IMR-90 (cell line): ENCODE results near the gene SMIM36. TPM values are rescaled to one million over a fixed set of nuclear protein-coding genes. Genes with fewer than 3 reads are reported as not detected.

Source experiments
- ATAC-seq: fragments of 200-7000 bp; cut with Tn5 transposase; 2 replicates; pipeline ENCODE4 v1.9.1; 2020; ENCODE audit warnings: low read depth, mild to moderate bottlenecking, moderate library complexity
- BruUV-seq: library from RNA; stranded (reverse); fragments of 400-500 nt; replicated peaks from 2 replicates; lab custom pipeline; 2021; lab: Mats Ljungman, UMichigan
- CTCF ChIA-PET: fragments of 300-600 bp; formaldehyde crosslinking; extraction: SDS; loops from one replicate; lab custom pipeline; 2021; ENCODE audit warnings: antibody characterized with exemption; lab: Yijun Ruan, JAX
- POLR2A ChIA-PET: fragments of 300-600 bp; sonication (Branson Sonifier 250); formaldehyde crosslinking; loops from one replicate; lab custom pipeline; 2022; ENCODE audit warnings: antibody characterized with exemption; ENCODE audit not compliant: unreplicated experiment; lab: Charles Lee
- DNase-seq: peaks from one replicate; pipeline ENCODE4 v3.0.0; 2013
- H2AFZ ChIP-seq: replicated peaks from 2 replicates; pipeline ENCODE3; 2013; ENCODE audit warnings: low read length, mild to moderate bottlenecking; ENCODE audit not compliant: poor library complexity
- H2AK5ac ChIP-seq: 2 replicates; pipeline ENCODE4 v1.6.1; 2013; ENCODE audit warnings: low read depth, low read length, inconsistent platforms
- H2AK9ac ChIP-seq: replicated peaks from 2 replicates; pipeline ENCODE3; 2013; ENCODE audit warnings: mild to moderate bottlenecking, low read depth, low read length, moderate library complexity; ENCODE audit not compliant: poor library complexity
- H2BK120ac ChIP-seq: 2 replicates; pipeline ENCODE4 v1.6.1; 2013; ENCODE audit warnings: low read depth, low read length, inconsistent platforms
- H2BK15ac ChIP-seq: 3 replicates; pipeline ENCODE4 v1.6.1; 2013; ENCODE audit warnings: low read depth, low read length, inconsistent platforms
- H2BK20ac ChIP-seq: 2 replicates; pipeline ENCODE4 v1.6.1; 2013; ENCODE audit warnings: low read depth, mild to moderate bottlenecking, inconsistent platforms, low read length, moderate library complexity
- H2BK5ac ChIP-seq: 2 replicates; pipeline ENCODE4 v1.6.1; 2013; ENCODE audit warnings: mild to moderate bottlenecking, low read depth, low read length, inconsistent platforms; ENCODE audit not compliant: poor library complexity, severe bottlenecking
- H3K14ac ChIP-seq: replicated peaks from 2 replicates; pipeline ENCODE4 v1.6.1; 2013; ENCODE audit warnings: low read depth, low read length, inconsistent platforms
- H3K18ac ChIP-seq: 2 replicates; pipeline ENCODE4 v1.6.1; 2013; ENCODE audit warnings: low read depth, low read length, control low read depth
- H3K23ac ChIP-seq: 2 replicates; pipeline ENCODE4 v1.6.1; 2013; ENCODE audit warnings: low read depth, low read length, inconsistent platforms
- H3K27ac ChIP-seq: 2 replicates; pipeline ENCODE4 v1.5.1; 2013; ENCODE audit warnings: mild to moderate bottlenecking, control low read depth, low read length; ENCODE audit not compliant: insufficient read depth
- H3K27me3 ChIP-seq: 2 replicates; pipeline ENCODE4 v1.6.1; 2013; ENCODE audit warnings: low read length; ENCODE audit not compliant: control insufficient read depth, insufficient read depth
- H3K36me3 ChIP-seq: 2 replicates; pipeline ENCODE4 v1.6.1; 2013; ENCODE audit warnings: low read length, mixed read lengths; ENCODE audit not compliant: control insufficient read depth, insufficient read depth
- H3K4ac ChIP-seq: 2 replicates; pipeline ENCODE4 v1.6.1; 2013; ENCODE audit warnings: low read depth, low read length, inconsistent platforms
- H3K4me1 ChIP-seq: 2 replicates; pipeline ENCODE4 v1.6.1; 2013; ENCODE audit warnings: low read length, mixed read lengths; ENCODE audit not compliant: control insufficient read depth, insufficient read depth
- H3K4me2 ChIP-seq: 2 replicates; pipeline ENCODE4 v1.6.1; 2013; ENCODE audit warnings: low read depth, mild to moderate bottlenecking, control low read depth, low read length, moderate library complexity
- H3K4me3 ChIP-seq: 2 replicates; pipeline ENCODE4 v1.5.1; 2013; ENCODE audit warnings: low read depth, mild to moderate bottlenecking, control low read depth, low read length, moderate library complexity; ENCODE audit not compliant: insufficient read depth
- H3K56ac ChIP-seq: 2 replicates; pipeline ENCODE4 v1.6.1; 2013; ENCODE audit warnings: low read length, inconsistent platforms; ENCODE audit not compliant: insufficient read depth; ENCODE audit errors: extremely low read depth
- H3K79me1 ChIP-seq, 2 experiments: 2 replicates each; pipeline ENCODE4 v1.6.1; 2013; ENCODE audit warnings: low read length in 2 of 2, inconsistent platforms in 1 of 2, low read depth in 1 of 2
- H3K9ac ChIP-seq: 2 replicates; pipeline ENCODE4 v1.6.1; 2013; ENCODE audit warnings: low read depth, low read length, control low read depth
- H3K9me1 ChIP-seq: 2 replicates; pipeline ENCODE4 v1.6.1; 2013; ENCODE audit warnings: low read length, inconsistent platforms; ENCODE audit not compliant: insufficient read depth
- H3K9me3 ChIP-seq: 2 replicates; pipeline ENCODE4 v1.6.1; 2013; ENCODE audit warnings: low read length; ENCODE audit not compliant: control insufficient read depth, insufficient read depth
- H4K20me1 ChIP-seq: 2 replicates; pipeline ENCODE4 v1.6.1; 2013; ENCODE audit warnings: low read length, inconsistent platforms; ENCODE audit not compliant: insufficient read depth
- H4K5ac ChIP-seq: 2 replicates; pipeline ENCODE4 v1.6.1; 2013; ENCODE audit warnings: mild to moderate bottlenecking, low read depth, low read length, control low read depth
- H4K8ac ChIP-seq, 2 experiments: 2 replicates each; pipeline ENCODE4 v1.6.1; 2013; ENCODE audit warnings: low read depth in 2 of 2, low read length in 2 of 2, control low read depth in 1 of 2, inconsistent platforms in 1 of 2
- H4K91ac ChIP-seq: 2 replicates; pipeline ENCODE4 v1.6.1; 2013; ENCODE audit warnings: low read depth, low read length, inconsistent platforms; ENCODE audit not compliant: insufficient read depth
- BHLHE40 ChIP-seq: fragments of 150-350 bp; IDR thresholded peaks from 2 replicates; pipeline ENCODE4 v1.6.1; 2016; ENCODE audit warnings: mild to moderate bottlenecking, low read depth, low read length
- CEBPB ChIP-seq: IDR thresholded peaks from 2 replicates; pipeline ENCODE4 v1.6.1; 2012; ENCODE audit warnings: low read depth, low read length, improper control_type of control experiment
- FOS ChIP-seq: fragments of 150-350 bp; IDR thresholded peaks from 2 replicates; pipeline ENCODE4 v1.6.1; 2016; ENCODE audit warnings: low read depth, low read length
- MAFK ChIP-seq: IDR thresholded peaks from 2 replicates; pipeline ENCODE4 v1.6.1; 2012; ENCODE audit warnings: low read depth, low read length, improper control_type of control experiment
- RCOR1 ChIP-seq: IDR thresholded peaks from 2 replicates; pipeline ENCODE4 v1.6.1; 2012; ENCODE audit warnings: mild to moderate bottlenecking, low read length, improper control_type of control experiment; ENCODE audit not compliant: insufficient replicate concordance
- WGBS, 2 experiments: methylation state at CpG; one replicate each; pipeline versions ENCODE4 v1.1.5 to v1.1.7; 2013; ENCODE audit warnings: missing lambda C conversion rate in 2 of 2; ENCODE audit not compliant: insufficient read length in 1 of 2; ENCODE audit errors: extremely low coverage in 2 of 2; 5-methylcytosine and 5-hydroxymethylcytosine counted together
- dilution Hi-C: fragments of 300-500 bp; cut with HindIII; formaldehyde crosslinking; loops from one replicate; pipeline ENCODE4 v1.14.3; 2018; ENCODE audit warnings: low sequenced_read_pairs; ENCODE audit not compliant: unreplicated experiment
- in situ Hi-C: fragments of 300-500 bp; cut with MboI; formaldehyde crosslinking; loops from 3 replicates; pipeline ENCODE4 v1.14.3; 2019; ENCODE audit warnings: low sequenced_read_pairs, inconsistent platforms, mixed read lengths
- intact Hi-C: fragments of 100-400 bp; cut with micrococcal nuclease; formaldehyde crosslinking; loops from 2 replicates; pipeline ENCODE4 v1.10.0; 2022
- polyA plus RNA-seq, 3 experiments: library from polyadenylated mRNA; depleted of rRNA; stranded (reverse); fragments of >200 nt; gene quantifications; 2 replicates each; pipeline ENCODE4 v1.2.3, GENCODE V29; 2012; ENCODE audit warnings: low replicate concordance in 1 of 3
- total RNA-seq: library from RNA; depleted of rRNA; stranded (reverse); fragments of >200 nt; gene quantifications from 2 replicates; pipeline ENCODE4 v1.2.3, GENCODE V29; 2012
- TF ChIP-seq, protein P1 (sequence below): fragments of 150-350 bp; IDR thresholded peaks from 2 replicates; pipeline ENCODE4 v1.6.1; 2017; ENCODE audit warnings: mild to moderate bottlenecking, antibody characterized with exemption, low read length, low read depth

Gene SMIM36
- total and polyA plus RNA-seq, 2 of the 4 experiments (the other 2 are of a cell fraction) = not detected

DNA sequence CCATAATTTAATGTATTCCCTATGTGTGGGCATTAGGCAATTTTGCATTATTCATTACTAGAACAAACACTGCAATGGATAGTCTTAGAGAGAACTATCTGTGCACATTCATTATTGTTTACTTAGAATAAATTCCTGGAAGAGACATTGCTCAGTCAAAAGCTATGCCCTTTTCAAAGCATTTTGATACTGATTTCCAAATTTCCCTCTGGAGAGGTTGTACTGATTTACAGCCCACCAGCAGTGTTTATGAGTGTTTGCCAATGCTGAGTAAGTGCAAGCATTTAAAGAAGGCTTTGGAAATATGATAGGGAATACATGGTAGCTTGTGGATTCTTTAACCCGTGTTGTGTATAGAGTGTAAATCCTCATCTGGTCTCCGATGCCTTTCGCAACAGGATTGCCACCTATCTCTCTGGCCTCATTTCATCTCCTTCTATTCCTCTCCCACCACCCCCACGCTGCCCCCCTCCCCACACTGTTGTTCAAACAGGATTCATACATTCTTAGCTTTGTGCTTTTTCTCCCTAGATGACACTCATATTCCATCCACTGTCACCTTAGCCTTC, 56.3 kb downstream of the SMIM36 start:
- in situ Hi-C loops = no loop called here
- Histone ChIP-seq H4K20me1 (no peaks in the 10 kb centered on the region), H2BK120ac (peak overlapping the region; percentile 93), H3K4me1 (peaks cover 32% of the 10 kb centered on the region), H2AK5ac (peak overlapping the region; percentile 79; the same call in 1 of the 2 replicates), H3K9me1 (peaks cover 19% of the 10 kb centered on the region), H3K4me2 (peak overlapping the region; percentile 62), H3K27me3 (no peaks in the 10 kb centered on the region), H3K4ac (peak overlapping the region; percentile 89), H3K9ac (peak overlapping the region; percentile 10; the same call in 1 of the 2 replicates), H3K79me1 (no peaks in the 10 kb centered on the region), H2BK20ac (peak overlapping the region; percentile 83; the same call in 1 of the 2 replicates), H3K56ac (peak overlapping the region; percentile 44), H4K5ac (peak overlapping the region; percentile 6), H3K9me3 (no peaks in the 10 kb centered on the region), H2BK5ac (peak overlapping the region; percentile 76), H3K18ac (peak overlapping the region; percentile 95), H2AFZ (no peak overlapping the region), H3K27ac (peak overlapping the region; percentile 90), H3K23ac (peak overlapping the region; percentile 61; the same call in 1 of the 2 replicates), H3K36me3 (no peaks in the 10 kb centered on the region), H3K14ac (peak overlapping the region; percentile 69; the same call in 1 of the 2 replicates), H4K91ac (peak overlapping the region; percentile 85), H3K4me3 (no peak overlapping the region), H2AK9ac (no peak overlapping the region), H4K8ac (peak overlapping the region in 1 of 2 experiments; percentile 82; a peak in 2 of 4 replicates), H2BK15ac (peak overlapping the region; percentile 56; the same call in 1 of the 3 replicates)
- WGBS, 2 experiments = no CpG with 5 or more reads among the region's 4 CpGs
- DNase-seq (peak; percentile 93), ATAC-seq (peak; percentile 76)
- TF ChIP-seq BHLHE40 (no peak), CEBPB (peak; percentile 71), MAFK (peak; percentile 24; the same call in 1 of the 2 replicates), RCOR1 (peak; percentile 56), FOS (peak; percentile 46; the same call in 1 of the 2 replicates)
- TF ChIP-seq, protein P1, sequence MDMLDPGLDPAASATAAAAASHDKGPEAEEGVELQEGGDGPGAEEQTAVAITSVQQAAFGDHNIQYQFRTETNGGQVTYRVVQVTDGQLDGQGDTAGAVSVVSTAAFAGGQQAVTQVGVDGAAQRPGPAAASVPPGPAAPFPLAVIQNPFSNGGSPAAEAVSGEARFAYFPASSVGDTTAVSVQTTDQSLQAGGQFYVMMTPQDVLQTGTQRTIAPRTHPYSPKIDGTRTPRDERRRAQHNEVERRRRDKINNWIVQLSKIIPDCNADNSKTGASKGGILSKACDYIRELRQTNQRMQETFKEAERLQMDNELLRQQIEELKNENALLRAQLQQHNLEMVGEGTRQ = no peak
- dilution Hi-C loops = no loop called here
- ChIA-PET CTCF (interaction anchor here (0.9 kb wide), 1 partner anchor 22 kb away, joined by 4 read pairs; no protein-coding TSS in a partner anchor), POLR2A (no interaction called here)
- no TSS peak for BruUV-seq
- intact Hi-C loops = loop anchor here (1.0 kb wide), 1 partner anchor 22 kb away; no protein-coding TSS in a partner anchor
